LNCaP clone FGC (cell line): Measurements from ENCODE around the gene FRAS1.
"Not testable (repeated sequence)": the region's sequence is repeated elsewhere in the genome, so short reads cannot be mapped to it uniquely, and the experiment has no call there.

Experiments used
- DNase-seq: peaks from one replicate; pipeline ENCODE4 v3.0.0-alpha.2; 2011; ENCODE audit warnings: low read depth
- H3K4me3 ChIP-seq: 2 replicates; pipeline ENCODE4 v1.5.1; 2011; ENCODE audit warnings: mild to moderate bottlenecking, low read depth, low read length, control low read depth
- CTCF ChIP-seq: IDR thresholded peaks from 2 replicates; pipeline ENCODE4 v1.5.1; 2012; ENCODE audit warnings: mild to moderate bottlenecking; ENCODE audit not compliant: control insufficient read depth, insufficient read depth; ENCODE audit errors: extremely low read depth

The FRAS1 gene

GRCh38 chr4:78244705-78245485, 187.8 kb downstream of the FRAS1 start:
- no peak overlapping the region for H3K4me3 ChIP-seq
- no peak for DNase-seq
- no peak for TF ChIP-seq CTCF

DNA sequence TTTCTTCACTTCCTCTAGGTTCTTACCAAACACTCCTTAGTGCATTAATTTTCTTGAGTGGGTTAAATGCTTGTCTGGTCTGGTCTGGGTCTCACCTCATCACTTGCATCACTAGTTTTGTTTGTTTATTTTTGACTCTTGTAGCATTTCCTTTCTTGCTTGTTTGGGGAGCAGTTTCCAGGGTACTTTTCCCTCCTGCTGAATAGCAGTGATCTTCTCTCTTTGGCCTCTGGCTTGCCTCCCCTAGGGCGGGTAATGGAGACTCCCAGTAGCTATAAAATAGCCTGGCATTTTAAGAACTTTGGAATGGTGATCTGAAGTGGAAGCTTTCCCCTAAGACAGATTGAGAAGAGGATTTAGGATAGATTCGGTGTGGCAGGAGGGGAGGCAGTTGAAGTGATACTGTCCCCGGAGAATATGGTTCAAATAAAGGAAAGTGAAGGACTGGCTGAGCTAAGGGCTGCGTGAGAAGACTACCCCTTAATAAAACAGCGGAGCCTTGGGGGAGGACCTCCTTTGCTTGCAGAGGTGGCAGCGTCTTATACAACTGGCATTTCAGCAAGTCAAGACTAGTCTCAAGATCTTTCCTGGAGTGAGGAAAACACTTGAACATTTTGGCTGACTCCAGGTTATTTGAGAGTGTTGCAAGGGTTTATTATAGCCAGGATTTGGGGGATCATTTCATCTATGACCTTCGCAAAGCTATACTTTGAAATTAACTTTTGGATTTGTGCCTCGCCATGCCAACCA, 190.6 kb downstream of the FRAS1 start:
- no peak for TF ChIP-seq CTCF
- DNase-seq = no peak
- no peak overlapping the region for H3K4me3 ChIP-seq

GRCh38 chr4:78250500-78250899, 193.4 kb downstream of the FRAS1 start:
- TF ChIP-seq CTCF = no peak
- no peak for DNase-seq
- H3K4me3 ChIP-seq = no peak overlapping the region

DNA sequence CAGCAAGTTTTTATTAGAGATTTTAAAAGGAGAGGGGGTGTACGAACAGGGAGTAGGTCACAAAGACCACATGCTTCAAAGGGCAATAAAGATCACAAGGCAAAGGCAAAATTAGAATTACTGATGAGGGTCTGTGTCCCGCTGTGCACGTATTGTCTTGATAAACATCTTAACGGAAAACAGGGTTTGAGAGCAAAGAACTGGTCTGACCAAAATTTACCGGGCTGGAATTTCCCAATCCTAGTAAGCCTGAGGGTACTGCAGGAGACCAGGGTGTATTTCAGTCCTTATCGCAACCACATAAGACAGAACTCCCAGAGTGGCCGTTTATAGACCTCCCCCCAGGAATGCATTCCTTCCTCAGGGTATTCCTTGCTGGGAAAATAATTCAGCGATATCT, 195.7 kb downstream of the FRAS1 start:
- not testable (repeated sequence) for DNase-seq

DNA sequence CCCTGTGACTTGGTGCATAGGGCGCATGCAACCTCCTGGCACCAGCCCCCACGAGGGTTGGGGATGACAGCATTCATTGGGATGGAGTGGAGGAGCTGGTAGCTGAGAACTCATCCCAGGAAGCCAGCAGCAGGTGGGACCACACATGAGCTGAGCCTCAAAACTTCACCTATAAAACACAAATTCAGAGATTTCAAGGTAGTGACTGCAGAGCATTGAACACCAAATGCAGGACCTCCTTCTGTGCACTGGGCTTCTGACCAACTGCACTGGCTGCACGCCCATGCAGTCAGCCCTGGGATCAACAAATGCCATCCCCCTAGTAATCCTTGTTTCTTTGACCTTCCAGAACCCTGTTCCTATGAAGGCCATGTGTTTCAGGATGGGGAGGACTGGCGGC, 197.8 kb downstream of the FRAS1 start:
- TF ChIP-seq CTCF = no peak
- DNase-seq = no peak
- no peak overlapping the region for H3K4me3 ChIP-seq

More for the DNA sequence above, 195.7 kb downstream of the FRAS1 start:
- not testable (repeated sequence) for H3K4me3 ChIP-seq

DNA sequence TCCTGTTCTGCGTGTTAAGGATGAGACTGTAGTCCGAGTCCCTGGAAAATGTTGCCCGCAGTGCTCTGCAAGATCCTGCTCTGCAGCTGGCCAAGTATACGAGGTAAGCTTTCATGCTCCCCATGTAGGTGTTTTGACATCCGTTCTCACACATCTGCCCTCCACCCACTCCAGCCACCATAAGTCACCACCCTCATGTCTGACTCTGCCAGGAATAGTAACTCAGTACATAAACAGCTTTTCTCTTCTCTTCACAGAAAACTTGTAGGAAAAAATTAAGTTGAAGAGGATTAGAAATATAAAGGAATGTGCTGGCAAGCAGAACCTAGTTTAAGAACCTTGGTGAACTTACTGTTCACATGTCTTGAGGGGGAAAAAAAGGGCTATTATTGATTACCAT, 207.9 kb downstream of the FRAS1 start:
- no peak for TF ChIP-seq CTCF

DNA sequence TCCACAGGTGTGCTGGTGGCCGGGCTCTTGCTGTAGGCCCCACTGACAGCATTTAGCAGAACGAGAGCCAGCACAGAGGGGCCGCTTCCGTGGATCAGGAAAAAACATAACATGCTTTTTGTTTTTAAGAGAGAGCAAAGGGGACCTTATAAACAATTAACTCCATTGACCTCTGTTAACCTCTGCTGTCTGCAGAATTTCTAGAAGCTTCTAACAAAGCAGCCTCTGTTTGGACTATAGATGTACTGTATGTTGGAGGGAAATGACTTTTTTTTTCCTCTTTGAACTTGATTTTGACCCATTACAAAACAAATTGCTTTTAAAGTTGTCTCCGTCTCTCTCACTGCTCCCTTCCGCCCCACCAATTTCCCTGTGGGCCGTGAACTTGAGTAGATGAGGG, 210.7 kb downstream of the FRAS1 start:
- TF ChIP-seq CTCF = no peak
- H3K4me3 ChIP-seq = no peak overlapping the region
- no peak for DNase-seq

More for the DNA sequence above, 207.9 kb downstream of the FRAS1 start:
- DNase-seq = no peak
- H3K4me3 ChIP-seq = no peak overlapping the region
